Measurements from ENCODE around the gene HOXD11. TPM values are rescaled to one million over a fixed set of nuclear protein-coding genes. Genes with fewer than 3 reads are reported as not detected.

Gene HOXD11
- total RNA-seq, 1 donor from 2014 or later: not detected

GRCh38 chr2:176136374-176137251 lies 29.5 kb downstream of the HOXD11 start:
- Mint-ChIP-seq H3K4me1 (ENCODE audit: low read depth) (peaks cover 16% of the 10 kb centered on the region), H3K4me3 (ENCODE audit: unreplicated experiment) (peak overlapping the region; percentile 65), H3K36me3 (ENCODE audit: low read depth) (peaks cover 12% of the 10 kb centered on the region), H3K9me3 (ENCODE audit: low read depth) (peaks cover 13% of the 10 kb centered on the region), H3K27ac (ENCODE audit: unreplicated experiment) (no peak overlapping the region), H3K27me3 (ENCODE audit: low read depth) (peaks cover 84% of the 10 kb centered on the region)
- DNase-seq (ENCODE audit: low spot score): no peak
- TF ChIP-seq, protein P1, sequence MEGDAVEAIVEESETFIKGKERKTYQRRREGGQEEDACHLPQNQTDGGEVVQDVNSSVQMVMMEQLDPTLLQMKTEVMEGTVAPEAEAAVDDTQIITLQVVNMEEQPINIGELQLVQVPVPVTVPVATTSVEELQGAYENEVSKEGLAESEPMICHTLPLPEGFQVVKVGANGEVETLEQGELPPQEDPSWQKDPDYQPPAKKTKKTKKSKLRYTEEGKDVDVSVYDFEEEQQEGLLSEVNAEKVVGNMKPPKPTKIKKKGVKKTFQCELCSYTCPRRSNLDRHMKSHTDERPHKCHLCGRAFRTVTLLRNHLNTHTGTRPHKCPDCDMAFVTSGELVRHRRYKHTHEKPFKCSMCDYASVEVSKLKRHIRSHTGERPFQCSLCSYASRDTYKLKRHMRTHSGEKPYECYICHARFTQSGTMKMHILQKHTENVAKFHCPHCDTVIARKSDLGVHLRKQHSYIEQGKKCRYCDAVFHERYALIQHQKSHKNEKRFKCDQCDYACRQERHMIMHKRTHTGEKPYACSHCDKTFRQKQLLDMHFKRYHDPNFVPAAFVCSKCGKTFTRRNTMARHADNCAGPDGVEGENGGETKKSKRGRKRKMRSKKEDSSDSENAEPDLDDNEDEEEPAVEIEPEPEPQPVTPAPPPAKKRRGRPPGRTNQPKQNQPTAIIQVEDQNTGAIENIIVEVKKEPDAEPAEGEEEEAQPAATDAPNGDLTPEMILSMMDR (IDR thresholded peaks at IDR 0.05): no peak

DNA sequence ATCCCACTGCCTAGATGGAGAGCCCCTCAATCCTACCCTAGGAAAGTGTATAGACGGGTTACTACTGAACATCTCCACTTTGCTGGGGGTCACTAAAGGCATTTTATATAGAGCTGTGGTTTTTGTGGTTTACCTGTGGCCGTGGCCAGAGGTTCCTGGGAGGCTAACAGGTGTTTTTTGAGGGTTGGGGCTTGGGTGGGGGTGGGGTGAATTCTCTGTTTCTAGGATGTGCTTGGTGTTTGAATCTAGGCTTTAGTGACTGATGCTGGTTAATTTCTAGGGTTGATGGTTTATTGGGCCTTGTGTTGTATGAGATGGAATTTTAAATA lies 30.1 kb downstream of the HOXD11 start:
- H3K27ac Mint-ChIP-seq (ENCODE audit: unreplicated experiment): no peak overlapping the region
- TF ChIP-seq, protein P1 (IDR thresholded peaks at IDR 0.05): no peak
- peaks cover 11% of the 10 kb centered on the region for H3K9me3 Mint-ChIP-seq (ENCODE audit: low read depth)
- peaks cover 14% of the 10 kb centered on the region for H3K4me1 Mint-ChIP-seq (ENCODE audit: low read depth)
- peaks cover 12% of the 10 kb centered on the region for H3K36me3 Mint-ChIP-seq (ENCODE audit: low read depth)
- DNase-seq (ENCODE audit: low spot score): no peak
- H3K27me3 Mint-ChIP-seq (ENCODE audit: low read depth): peaks cover 85% of the 10 kb centered on the region
- H3K4me3 Mint-ChIP-seq (ENCODE audit: unreplicated experiment): no peak overlapping the region

DNA sequence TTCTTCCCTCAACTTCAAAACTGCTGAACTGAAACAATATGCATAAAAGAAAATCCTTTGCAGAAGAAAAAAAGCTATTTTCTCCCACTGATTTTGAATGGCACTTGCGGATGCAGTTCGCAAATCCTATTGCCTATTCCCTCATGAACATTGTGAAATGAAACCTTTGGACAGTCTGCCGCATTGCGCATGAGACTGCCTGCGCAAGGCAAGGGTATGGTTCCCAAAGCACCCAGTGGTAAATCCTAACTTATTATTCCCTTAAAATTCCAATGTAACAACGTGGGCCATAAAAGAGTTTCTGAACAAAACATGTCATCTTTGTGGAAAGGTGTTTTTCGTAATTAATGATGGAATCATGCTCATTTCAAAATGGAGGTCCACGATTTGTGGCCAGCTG lies 30.8 kb downstream of the HOXD11 start:
- H3K4me3 Mint-ChIP-seq (ENCODE audit: unreplicated experiment): no peak overlapping the region
- peaks cover 11% of the 10 kb centered on the region for H3K4me1 Mint-ChIP-seq (ENCODE audit: low read depth)
- DNase-seq (ENCODE audit: low spot score): no peak
- TF ChIP-seq, protein P1 (IDR thresholded peaks at IDR 0.05): no peak
- H3K27ac Mint-ChIP-seq (ENCODE audit: unreplicated experiment): no peak overlapping the region
- peaks cover 12% of the 10 kb centered on the region for H3K36me3 Mint-ChIP-seq (ENCODE audit: low read depth)
- peaks cover 84% of the 10 kb centered on the region for H3K27me3 Mint-ChIP-seq (ENCODE audit: low read depth)
- peaks cover 9% of the 10 kb centered on the region for H3K9me3 Mint-ChIP-seq (ENCODE audit: low read depth)

DNA sequence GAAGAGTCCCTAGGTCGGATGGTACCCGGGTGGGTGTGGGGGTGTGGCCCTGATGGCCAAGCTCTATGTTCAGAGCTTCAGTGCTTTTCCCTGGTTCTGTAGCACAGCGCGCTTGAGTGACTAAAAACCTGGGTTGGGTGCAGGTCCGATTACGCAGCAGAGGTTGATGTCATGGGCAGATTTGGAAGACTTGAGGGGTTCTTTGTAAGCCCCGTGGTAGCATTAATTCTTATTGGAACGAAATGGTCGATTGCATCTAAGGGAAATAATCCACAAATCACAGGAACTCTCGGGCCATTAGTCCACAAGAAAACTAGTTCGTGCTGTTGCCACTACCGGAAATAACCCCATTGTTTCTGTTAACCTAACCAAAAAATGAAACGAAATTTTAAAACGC lies 31.4 kb downstream of the HOXD11 start:
- H3K36me3 Mint-ChIP-seq (ENCODE audit: low read depth): peaks cover 12% of the 10 kb centered on the region
- H3K27me3 Mint-ChIP-seq (ENCODE audit: low read depth): peaks cover 83% of the 10 kb centered on the region
- H3K4me1 Mint-ChIP-seq (ENCODE audit: low read depth): peaks cover 11% of the 10 kb centered on the region
- TF ChIP-seq, protein P1 (IDR thresholded peaks at IDR 0.05): no peak
- H3K27ac Mint-ChIP-seq (ENCODE audit: unreplicated experiment): no peak overlapping the region
- H3K9me3 Mint-ChIP-seq (ENCODE audit: low read depth): peaks cover 9% of the 10 kb centered on the region
- DNase-seq (ENCODE audit: low spot score): no peak
- no peak overlapping the region for H3K4me3 Mint-ChIP-seq (ENCODE audit: unreplicated experiment)

DNA sequence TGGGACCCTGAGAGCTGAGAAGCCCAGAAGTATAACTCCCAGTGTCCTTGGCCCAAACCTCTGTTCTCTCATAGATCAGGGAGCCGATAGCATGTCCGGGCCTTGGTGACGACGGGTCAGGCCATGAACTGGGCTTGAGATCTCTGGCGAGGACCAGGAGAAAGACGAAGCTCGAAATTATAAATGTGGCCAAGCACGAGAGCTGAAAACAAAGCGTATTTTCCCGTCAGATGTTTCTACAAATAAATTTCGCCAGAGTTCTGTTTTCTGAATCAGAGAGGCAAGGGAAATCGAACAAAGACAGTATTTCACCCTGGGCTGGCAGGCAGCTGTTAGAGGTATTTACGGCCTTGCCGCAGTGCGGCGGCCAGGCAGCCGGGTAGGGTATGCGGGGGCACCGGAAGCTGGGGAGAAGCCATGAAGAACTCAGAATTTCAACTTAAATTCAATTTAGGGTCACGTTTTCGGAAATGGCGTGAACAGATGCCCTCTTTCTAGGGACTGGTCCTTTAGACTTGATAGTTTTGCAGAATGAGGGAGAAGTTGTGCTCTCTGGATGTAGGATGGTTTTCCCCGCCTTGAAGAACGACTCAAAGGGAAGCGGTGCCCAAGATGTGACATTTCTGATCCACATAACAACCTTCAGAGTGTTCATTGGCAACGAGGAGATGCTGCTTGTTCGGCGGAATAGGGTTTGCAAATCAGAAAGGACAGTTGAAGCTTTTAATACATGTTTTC lies 32.0 kb downstream of the HOXD11 start:
- Mint-ChIP-seq H3K9me3 (ENCODE audit: low read depth) (peaks cover 9% of the 10 kb centered on the region), H3K27ac (ENCODE audit: unreplicated experiment) (no peak overlapping the region), H3K4me3 (ENCODE audit: unreplicated experiment) (no peak overlapping the region), H3K4me1 (ENCODE audit: low read depth) (peaks cover 11% of the 10 kb centered on the region), H3K27me3 (ENCODE audit: low read depth) (peaks cover 83% of the 10 kb centered on the region), H3K36me3 (ENCODE audit: low read depth) (peaks cover 10% of the 10 kb centered on the region)
- TF ChIP-seq, protein P1 (IDR thresholded peaks at IDR 0.05): no peak
- no peak for DNase-seq (ENCODE audit: low spot score)
